ENCODE results near the gene ARF4.
A peak's percentile ranks its signal among the peaks of the same experiment; 100 is the strongest.
"Not testable (repeated sequence)": the region's sequence is repeated elsewhere in the genome, so short reads cannot be mapped to it uniquely, and the experiment has no call there.

ARF4 gene

GRCh38 chr3:57597127-57597923 lies at the start of gene ARF4:
Gene ARF4, minus strand, starts transcription at chr3:57597344. Its CDS starts 204 bp downstream, at chr3:57597140.
- peak; percentile 94 for DNase-seq

GRCh38 chr3:57646723-57647122 lies 49.6 kb upstream of the ARF4 start:
- DNase-seq: no peak

- no peak for DNase-seq
Measured at GRCh38 chr3:57644740-57645139, 47.6 kb upstream of the ARF4 start.

- DNase-seq: no peak
Measured at GRCh38 chr3:57637391-57637790, 40.2 kb upstream of the ARF4 start.

GRCh38 chr3:57634259-57634658 lies 37.1 kb upstream of the ARF4 start:
- DNase-seq: not testable (repeated sequence)

GRCh38 chr3:57627976-57628375 lies 30.8 kb upstream of the ARF4 start:
- peak; percentile 80 for DNase-seq

GRCh38 chr3:57624801-57625200 lies 27.7 kb upstream of the ARF4 start:
- DNase-seq: no peak

- no peak for DNase-seq
Measured at GRCh38 chr3:57622362-57622761, 25.2 kb upstream of the ARF4 start.

GRCh38 chr3:57617739-57618138 lies 20.6 kb upstream of the ARF4 start:
- no peak for DNase-seq

- no peak for DNase-seq
Measured at GRCh38 chr3:57616233-57616632, 19.1 kb upstream of the ARF4 start.

- DNase-seq: not testable (repeated sequence)
Measured at GRCh38 chr3:57611870-57612269, 14.7 kb upstream of the ARF4 start.

- DNase-seq: no peak
Measured at GRCh38 chr3:57605683-57606082, 8.5 kb upstream of the ARF4 start.

GRCh38 chr3:57604971-57605370 lies 7.8 kb upstream of the ARF4 start:
- DNase-seq: no peak

- DNase-seq: no peak
Measured at GRCh38 chr3:57600195-57600594, 3.1 kb upstream of the ARF4 start.

- no peak for DNase-seq
Measured at GRCh38 chr3:57598765-57599360, 1.7 kb upstream of the ARF4 start.

GRCh38 chr3:57596495-57597126 lies 533 bp downstream of the ARF4 start:
- DNase-seq: no peak

- DNase-seq: no peak
Measured at GRCh38 chr3:57594576-57594975, 2.6 kb downstream of the ARF4 start.

- no peak for DNase-seq
Measured at GRCh38 chr3:57594144-57594543, 3.0 kb downstream of the ARF4 start.

- DNase-seq: no peak
Measured at GRCh38 chr3:57592306-57592705, 4.8 kb downstream of the ARF4 start.

GRCh38 chr3:57587905-57588304 lies 9.2 kb downstream of the ARF4 start:
- no peak for DNase-seq

GRCh38 chr3:57586778-57587177 lies 10.4 kb downstream of the ARF4 start:
- DNase-seq: no peak

GRCh38 chr3:57583544-57583943 lies 13.6 kb downstream of the ARF4 start:
- no peak for DNase-seq

GRCh38 chr3:57582474-57583168 lies 14.5 kb downstream of the ARF4 start:
- no peak for DNase-seq

GRCh38 chr3:57577801-57578200 lies 19.3 kb downstream of the ARF4 start:
- DNase-seq: no peak

Measured in DMS79 (cell line).